Fibroblast of lung (primary cell): ENCODE measurements around the gene CERCAM. TPM values are rescaled to one million over a fixed set of nuclear protein-coding genes. Genes with fewer than 3 reads are reported as not detected.
A peak's percentile ranks its signal among the peaks of the same experiment; 100 is the strongest.

Experiments
- DNase-seq, 2 donors: peaks; one replicate each; pipeline versions ENCODE4 v3.0.0 to v3.0.0-alpha.2; 2010; ENCODE audit warnings: low read depth in 2 of 2
- H2AFZ ChIP-seq: 2 replicates; pipeline ENCODE4 v1.5.1; 2012; ENCODE audit warnings: low read length, control low read depth, inconsistent platforms
- H3K27ac ChIP-seq: 2 replicates; pipeline ENCODE4 v1.5.1; 2011; ENCODE audit warnings: low read length, control low read depth; ENCODE audit not compliant: insufficient read depth
- H3K27me3 ChIP-seq: 2 replicates; pipeline ENCODE4 v1.5.1; 2011; ENCODE audit warnings: mild to moderate bottlenecking, low read length; ENCODE audit not compliant: control insufficient read depth, insufficient read depth
- H3K36me3 ChIP-seq: 2 replicates; pipeline ENCODE4 v1.5.1; 2011; ENCODE audit warnings: low read length; ENCODE audit not compliant: control insufficient read depth, insufficient read depth
- H3K4me1 ChIP-seq: 2 replicates; pipeline ENCODE4 v1.5.1; 2011; ENCODE audit warnings: low read length; ENCODE audit not compliant: control insufficient read depth, insufficient read depth; ENCODE audit errors: extremely low read depth
- H3K4me2 ChIP-seq: 2 replicates; pipeline ENCODE4 v1.5.1; 2011; ENCODE audit warnings: low read length, control low read depth; ENCODE audit not compliant: insufficient read depth; ENCODE audit errors: extremely low read depth
- H3K4me3 ChIP-seq, 4 experiments: fragments of 200-600 bp in 1 of 4; sonication (generic) in 1 of 4; replicated peaks in 1 of 4; 2 replicates each; pipeline ENCODE4 v1.5.1; 2011 to 2016; ENCODE audit warnings: low read length in 4 of 4, low read depth in 3 of 4, mild to moderate bottlenecking in 3 of 4, control low read depth in 2 of 4, inconsistent platforms in 1 of 4, mixed read lengths in 1 of 4; ENCODE audit not compliant: insufficient read depth in 1 of 4; ENCODE audit errors: control extremely low read depth in 1 of 4
- H3K79me2 ChIP-seq: 2 replicates; pipeline ENCODE4 v1.5.1; 2012; ENCODE audit warnings: mild to moderate bottlenecking, low read length, inconsistent platforms; ENCODE audit not compliant: control insufficient read depth, insufficient read depth
- H3K9ac ChIP-seq: 2 replicates; pipeline ENCODE4 v1.5.1; 2011; ENCODE audit warnings: mild to moderate bottlenecking, low read length, control low read depth; ENCODE audit not compliant: insufficient read depth
- H3K9me3 ChIP-seq: 2 replicates; pipeline ENCODE4 v1.5.1; 2012; ENCODE audit warnings: low read depth, low read length; ENCODE audit not compliant: control insufficient read depth, insufficient read depth
- H4K20me1 ChIP-seq: 2 replicates; pipeline ENCODE4 v1.5.1; 2011; ENCODE audit warnings: low read length; ENCODE audit not compliant: control insufficient read depth, insufficient read depth; ENCODE audit errors: extremely low read depth
- CTCF ChIP-seq, 2 donors: IDR thresholded peaks in 1 of 2; conservative IDR thresholded peaks in 1 of 2; 1 replicate in 1 of 2; 2 replicates in 1 of 2; pipeline ENCODE4 v1.5.1; 2011 to 2012; ENCODE audit warnings: low read length in 2 of 2, control low read depth in 1 of 2, inconsistent platforms in 1 of 2, low read depth in 1 of 2, mild to moderate bottlenecking in 1 of 2
- EZH2 ChIP-seq: IDR thresholded peaks from 2 replicates; pipeline ENCODE4 v1.5.1; 2012; ENCODE audit warnings: low read length, control low read depth, mild to moderate bottlenecking; ENCODE audit errors: missing control alignments
- polyA plus RNA-seq, 2 donors: library from polyadenylated mRNA; depleted of rRNA in 1 of 2; stranded (reverse) in 1 of 2; unstranded in 1 of 2; fragments of >200 nt; gene quantifications; 2 replicates each; pipeline ENCODE4 v1.2.1, GENCODE V29; 2011 to 2012; ENCODE audit warnings: missing spikeins in 1 of 2
- total RNA-seq: library from RNA; depleted of rRNA; stranded (reverse); fragments of >200 nt; gene quantifications from 2 replicates; pipeline ENCODE4 v1.2.1, GENCODE V29; 2014

Gene CERCAM
- total and polyA plus RNA-seq, 2 donors (not counting 1 experiment from before 2014, with no cell fraction given), result 64.2 to 90.5 TPM

- Histone ChIP-seq H3K27ac (no peak overlapping the region), H3K4me1 (no peaks in the 10 kb centered on the region), H4K20me1 (no peaks in the 10 kb centered on the region), H3K4me3 (no peak overlapping the region), H3K79me2 (no peaks in the 10 kb centered on the region), H3K9ac (no peak overlapping the region), H2AFZ (no peak overlapping the region), H3K27me3 (peaks cover 12% of the 10 kb centered on the region), H3K4me2 (no peak overlapping the region), H3K9me3 (no peaks in the 10 kb centered on the region), H3K36me3 (peaks cover 5% of the 10 kb centered on the region)
- TF ChIP-seq EZH2 (no peak), CTCF (conservative IDR thresholded peaks at IDR 0.05 in 1 of 2, IDR thresholded peaks at IDR 0.05 in 1 of 2; ENCODE audit: low read depth in 1 of 2, low read length in 2 of 2) (no peak)
- DNase-seq, result no peak
These were observed 26.1 kb upstream of the CERCAM start for GRCh38 chr9:128394379-128395168.

GRCh38 chr9:128396970-128397613 is 23.6 kb upstream of the CERCAM start:
- Histone ChIP-seq H2AFZ (no peak overlapping the region), H3K27me3 (peaks cover 12% of the 10 kb centered on the region), H3K4me2 (no peak overlapping the region), H3K4me1 (no peaks in the 10 kb centered on the region), H4K20me1 (no peaks in the 10 kb centered on the region), H3K27ac (no peak overlapping the region), H3K79me2 (no peaks in the 10 kb centered on the region), H3K9ac (no peak overlapping the region), H3K36me3 (peaks cover 2% of the 10 kb centered on the region), H3K9me3 (no peaks in the 10 kb centered on the region), H3K4me3 (no peak overlapping the region)
- no peak for TF ChIP-seq CTCF (conservative IDR thresholded peaks at IDR 0.05 in 1 of 2, IDR thresholded peaks at IDR 0.05 in 1 of 2; ENCODE audit: low read depth in 1 of 2, low read length in 2 of 2)
- TF ChIP-seq EZH2, result peak; percentile 84
- no peak for DNase-seq

- Histone ChIP-seq H3K9ac (no peak overlapping the region), H3K4me1 (no peaks in the 10 kb centered on the region), H3K4me3 (no peak overlapping the region), H3K4me2 (no peak overlapping the region), H3K79me2 (no peaks in the 10 kb centered on the region), H3K36me3 (no peaks in the 10 kb centered on the region), H3K27ac (no peak overlapping the region), H3K27me3 (peaks cover 12% of the 10 kb centered on the region), H3K9me3 (no peaks in the 10 kb centered on the region), H4K20me1 (no peaks in the 10 kb centered on the region), H2AFZ (no peak overlapping the region)
- no peak for TF ChIP-seq EZH2
- no peak for TF ChIP-seq CTCF (conservative IDR thresholded peaks at IDR 0.05 in 1 of 2, IDR thresholded peaks at IDR 0.05 in 1 of 2; ENCODE audit: low read depth in 1 of 2, low read length in 2 of 2)
- DNase-seq, result no peak
These were observed 22.8 kb upstream of the CERCAM start for GRCh38 chr9:128397831-128398230.
